Activated T-cell treated with anti-CD3 and anti-CD28 coated beads for 48 hours (primary cell): ENCODE data around the gene MAFG.

Source experiments
- DNase-seq: peaks from one replicate; pipeline ENCODE4 v3.0.0-alpha.2; 2020; ENCODE audit warnings: low read depth

The MAFG gene

GRCh38 chr17:81898029-81898866 lies 29.3 kb downstream of the MAFG start:
- DNase-seq: no peak

DNA sequence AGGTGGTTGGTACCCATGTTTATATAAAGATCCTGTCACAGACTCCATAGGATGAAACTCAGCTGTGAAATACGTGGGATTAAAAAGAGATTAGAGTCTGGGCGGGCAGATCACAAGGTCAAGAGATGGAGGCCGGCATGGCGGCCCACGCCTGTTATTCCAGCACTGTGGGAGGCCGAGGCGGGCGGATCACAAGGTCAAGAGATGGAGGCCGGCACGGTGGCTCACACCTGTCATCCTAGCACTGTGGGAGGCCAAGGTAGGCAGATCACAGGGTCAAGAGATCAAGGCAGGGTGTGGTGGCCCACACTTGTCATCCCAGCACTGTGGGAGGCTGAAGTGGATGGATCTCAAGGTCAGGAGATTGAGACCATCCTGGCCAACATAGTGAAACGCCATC lies 32.1 kb downstream of the MAFG start:
- no peak for DNase-seq

DNA sequence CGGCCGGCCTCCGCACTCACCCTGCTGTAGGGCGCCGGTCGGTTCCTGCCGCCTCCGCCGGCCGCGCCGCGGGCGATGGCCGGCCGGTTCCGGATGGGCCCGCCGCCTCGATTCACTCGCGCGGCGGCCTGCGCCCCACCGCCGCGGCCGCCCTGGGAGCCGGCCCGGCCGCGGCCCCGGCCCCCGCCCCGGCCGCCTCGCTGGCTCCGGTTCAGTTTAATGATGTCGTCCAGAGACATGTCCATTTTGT lies 36.3 kb downstream of the MAFG start:
- no peak for DNase-seq

GRCh38 chr17:81890447-81891302 lies 36.9 kb downstream of the MAFG start:
- DNase-seq: peak; percentile 15

GRCh38 chr17:81889602-81890001 lies 37.9 kb downstream of the MAFG start:
- no peak for DNase-seq

DNA sequence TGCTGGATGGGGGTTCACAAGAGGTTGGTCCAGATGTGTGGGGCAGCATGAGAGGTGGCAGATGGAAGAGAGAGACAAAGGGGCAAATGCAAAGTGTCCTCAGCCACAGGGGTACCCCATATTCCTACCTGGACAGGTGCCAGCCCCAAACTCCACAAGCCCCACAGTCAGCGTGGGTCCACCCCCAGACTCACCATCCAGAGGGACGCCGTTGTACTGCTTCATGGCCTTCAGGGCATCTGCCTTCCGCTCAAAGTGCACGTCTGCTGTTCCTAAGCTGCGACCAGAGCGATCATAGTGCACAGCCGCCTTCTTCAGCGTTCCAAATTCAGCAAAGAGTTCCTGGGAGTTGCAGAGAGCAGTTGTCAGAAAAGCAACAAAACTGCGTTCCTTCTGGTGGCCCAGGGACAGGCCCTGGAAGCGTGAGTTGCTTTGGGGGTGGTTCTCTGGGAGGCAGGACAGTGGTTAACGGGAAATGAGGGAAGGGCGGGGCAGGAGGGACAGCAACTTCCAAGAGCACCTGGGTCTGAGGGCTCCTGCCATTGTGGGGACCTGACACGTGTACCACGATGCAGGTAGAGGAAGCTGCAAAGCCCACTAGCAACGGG lies 38.4 kb downstream of the MAFG start:
- no peak for DNase-seq

DNA sequence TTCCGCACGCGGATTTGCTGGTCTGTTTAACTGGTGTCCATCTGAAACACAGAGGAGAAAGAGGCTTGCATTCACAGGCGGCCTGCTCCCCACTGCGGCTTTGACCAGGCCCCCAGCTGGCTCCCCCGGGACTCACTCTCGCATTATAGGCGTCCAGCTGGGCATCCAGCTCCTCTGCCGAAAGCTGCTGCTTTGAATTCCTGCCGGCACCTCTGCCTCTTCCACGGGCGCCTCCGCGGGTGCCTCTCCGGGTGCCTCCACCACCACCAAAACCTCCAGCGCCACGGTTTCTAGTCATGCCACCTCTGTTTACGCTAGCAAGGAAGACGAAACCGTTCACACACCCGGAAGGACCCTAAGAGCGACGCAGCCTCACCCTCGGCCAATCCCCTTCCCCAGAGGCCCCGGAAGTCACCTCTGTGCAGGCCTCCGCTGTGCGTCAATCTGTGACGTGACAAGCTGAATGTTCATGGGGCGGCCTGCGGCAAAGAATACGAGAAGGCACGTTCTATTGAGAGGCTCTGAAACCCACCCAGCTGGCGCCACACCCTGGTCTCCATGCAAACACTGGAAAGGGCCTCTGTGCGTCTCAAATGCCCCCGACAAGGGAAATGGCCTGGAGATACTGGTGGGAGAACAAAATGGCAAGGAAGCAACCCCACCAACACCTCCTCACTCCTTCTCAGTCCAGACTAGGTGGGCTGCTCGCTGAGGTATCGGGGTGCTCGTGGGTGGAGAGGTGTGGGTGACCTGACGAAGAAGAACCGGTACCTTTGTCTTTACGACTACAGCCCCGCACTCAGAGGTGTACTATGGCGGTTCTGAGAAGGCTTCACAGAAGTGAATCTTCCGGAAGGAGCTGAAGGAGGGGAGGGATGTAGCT lies 39.2 kb downstream of the MAFG start:
- DNase-seq: no peak

DNA sequence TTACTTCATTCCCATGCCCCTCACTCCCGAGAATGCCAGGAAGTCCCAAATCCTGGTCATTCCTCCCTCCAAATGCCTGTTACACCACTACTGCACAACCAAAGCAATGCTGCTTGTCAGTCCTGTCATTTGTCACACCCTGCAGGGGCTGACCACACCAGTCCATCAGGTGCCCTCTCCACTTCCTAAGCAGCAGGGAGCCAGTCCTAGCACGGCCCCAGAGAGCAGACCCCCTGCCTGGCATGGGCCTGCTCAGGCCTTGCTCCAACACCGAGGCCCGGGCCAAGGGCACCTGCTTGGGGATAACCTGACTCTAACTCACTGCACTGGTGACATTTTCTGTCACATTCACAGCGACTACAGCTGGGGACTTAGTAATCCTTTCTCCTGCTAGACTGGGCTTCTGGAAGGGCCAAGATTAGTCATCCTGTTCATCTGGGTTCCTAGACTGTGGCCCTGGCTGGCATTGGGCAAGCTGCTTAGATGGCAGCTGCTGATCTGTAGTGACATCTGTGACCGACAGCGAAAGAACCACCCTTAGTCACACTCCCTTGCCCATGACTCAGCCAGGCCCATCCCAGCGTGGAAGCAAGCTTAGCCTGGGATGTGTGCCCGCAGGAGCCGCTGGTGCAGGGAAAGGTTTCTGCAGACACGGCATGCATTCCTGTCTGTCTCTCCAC lies 41.5 kb downstream of the MAFG start:
- DNase-seq: no peak

GRCh38 chr17:81885454-81885853 lies 42.1 kb downstream of the MAFG start:
- DNase-seq: no peak

GRCh38 chr17:81884968-81885367 lies 42.6 kb downstream of the MAFG start:
- DNase-seq: no peak

GRCh38 chr17:81884520-81884919 lies 43.0 kb downstream of the MAFG start:
- no peak for DNase-seq

DNA sequence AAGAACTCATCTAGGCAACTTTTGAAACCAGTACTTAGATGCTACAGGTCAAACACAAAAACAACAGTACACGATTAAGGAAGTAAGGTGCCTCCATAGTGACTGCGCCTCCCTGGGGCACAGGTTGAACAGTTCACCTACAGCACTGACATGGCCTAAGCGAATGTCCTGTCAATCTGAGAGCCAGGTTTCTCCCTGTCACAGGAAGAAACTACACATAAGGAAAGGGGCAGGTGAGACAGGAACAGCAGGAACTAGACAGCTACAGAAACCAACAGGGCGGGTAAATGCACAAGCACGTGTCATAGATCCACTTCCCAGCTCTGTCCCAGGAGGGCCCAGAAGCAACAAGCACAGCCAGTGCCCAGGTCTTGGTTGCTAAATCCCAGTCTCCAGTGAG lies 48.4 kb downstream of the MAFG start:
- DNase-seq: no peak

DNA sequence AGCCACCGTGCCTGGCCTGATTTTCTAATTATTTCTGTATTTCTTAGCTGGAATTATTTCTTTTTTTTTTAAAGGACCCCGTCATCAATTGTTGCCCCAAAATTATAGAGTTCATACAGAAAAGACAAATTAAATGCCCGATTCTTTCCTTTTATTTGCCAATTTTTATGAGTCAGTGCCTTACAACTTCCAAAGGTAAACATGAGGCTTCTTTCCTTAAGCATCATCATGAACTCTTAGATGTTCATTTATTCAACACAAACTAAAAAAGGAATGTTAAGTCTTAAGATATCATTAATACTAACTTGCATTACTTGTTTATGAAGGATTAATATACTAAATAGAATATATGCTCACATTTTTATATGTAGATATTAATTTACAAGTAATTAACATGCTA lies 49.2 kb downstream of the MAFG start:
- DNase-seq: no peak

DNA sequence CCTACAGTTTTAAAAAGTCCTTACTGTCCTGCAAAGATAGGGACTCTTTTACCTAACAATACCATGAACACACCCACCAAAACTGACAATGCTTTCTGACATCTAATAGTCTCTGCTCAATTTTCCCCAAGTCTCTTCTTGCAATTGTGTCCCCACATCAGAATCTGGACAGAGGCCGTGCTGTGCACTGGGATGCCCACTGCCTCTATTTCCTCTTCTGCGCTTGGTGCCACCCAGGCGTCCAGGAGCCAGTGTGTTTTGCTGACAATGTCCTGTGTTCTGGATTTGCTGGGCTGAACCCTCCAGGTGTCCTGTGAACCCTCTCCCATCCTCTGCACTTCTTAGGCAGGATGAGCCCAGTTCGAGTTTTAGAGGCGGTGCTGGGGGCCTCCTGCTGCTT lies 50.0 kb downstream of the MAFG start:
- no peak for DNase-seq

DNA sequence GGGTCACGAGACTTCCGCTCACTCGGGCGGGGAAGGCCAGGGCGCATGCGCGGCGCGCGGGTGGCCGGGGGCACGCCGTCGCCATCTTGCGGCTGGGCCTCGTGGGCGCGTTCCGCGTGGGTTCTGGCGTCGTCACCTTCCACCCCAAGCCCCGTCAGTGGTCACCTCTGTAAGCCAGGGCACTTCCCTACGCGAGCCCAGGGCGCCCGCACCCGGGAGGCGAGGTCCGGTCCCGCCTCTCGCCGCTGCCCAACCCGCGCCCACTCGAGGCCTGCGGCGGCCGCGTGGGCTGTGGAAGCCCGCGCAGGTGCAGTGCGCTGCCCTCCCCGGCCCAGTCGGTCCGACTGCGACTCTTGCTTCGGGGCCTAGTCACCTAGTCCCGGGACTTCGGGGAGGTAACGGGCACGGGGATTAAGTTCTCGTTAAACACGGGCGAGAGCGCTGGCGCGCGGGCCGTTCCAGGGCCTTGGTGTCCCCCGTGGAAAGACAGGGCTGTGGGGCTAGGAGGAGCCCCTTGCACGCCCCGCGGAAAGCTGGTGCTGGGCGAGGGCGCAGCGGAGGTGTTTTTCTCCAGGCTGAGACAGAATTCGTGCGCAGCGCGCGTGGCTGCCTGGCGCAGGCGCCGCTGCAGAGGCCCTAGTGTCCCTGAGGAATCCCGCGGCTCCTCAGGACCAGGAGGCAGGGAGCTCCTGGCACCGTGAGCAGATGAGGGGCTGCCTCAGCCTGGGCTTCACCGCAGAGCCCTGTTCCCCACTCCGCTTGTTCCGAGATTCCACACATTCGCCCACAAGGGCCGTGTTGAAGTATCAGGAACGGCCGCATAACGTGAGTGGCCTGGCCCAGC lies 55.9 kb downstream of the MAFG start:
- peak; percentile 94 for DNase-seq

- no peak for DNase-seq
Observed at GRCh38 chr17:81870981-81871386, 56.6 kb downstream of the MAFG start, which contains the start of gene ARHGDIA. Gene ARHGDIA (minus strand): TSS chr17:81871337. CDS start chr17:81869930, 1,407 bp downstream.

- DNase-seq: peak; percentile 44
Observed at GRCh38 chr17:81870131-81870980, 57.2 kb downstream of the MAFG start.

DNA sequence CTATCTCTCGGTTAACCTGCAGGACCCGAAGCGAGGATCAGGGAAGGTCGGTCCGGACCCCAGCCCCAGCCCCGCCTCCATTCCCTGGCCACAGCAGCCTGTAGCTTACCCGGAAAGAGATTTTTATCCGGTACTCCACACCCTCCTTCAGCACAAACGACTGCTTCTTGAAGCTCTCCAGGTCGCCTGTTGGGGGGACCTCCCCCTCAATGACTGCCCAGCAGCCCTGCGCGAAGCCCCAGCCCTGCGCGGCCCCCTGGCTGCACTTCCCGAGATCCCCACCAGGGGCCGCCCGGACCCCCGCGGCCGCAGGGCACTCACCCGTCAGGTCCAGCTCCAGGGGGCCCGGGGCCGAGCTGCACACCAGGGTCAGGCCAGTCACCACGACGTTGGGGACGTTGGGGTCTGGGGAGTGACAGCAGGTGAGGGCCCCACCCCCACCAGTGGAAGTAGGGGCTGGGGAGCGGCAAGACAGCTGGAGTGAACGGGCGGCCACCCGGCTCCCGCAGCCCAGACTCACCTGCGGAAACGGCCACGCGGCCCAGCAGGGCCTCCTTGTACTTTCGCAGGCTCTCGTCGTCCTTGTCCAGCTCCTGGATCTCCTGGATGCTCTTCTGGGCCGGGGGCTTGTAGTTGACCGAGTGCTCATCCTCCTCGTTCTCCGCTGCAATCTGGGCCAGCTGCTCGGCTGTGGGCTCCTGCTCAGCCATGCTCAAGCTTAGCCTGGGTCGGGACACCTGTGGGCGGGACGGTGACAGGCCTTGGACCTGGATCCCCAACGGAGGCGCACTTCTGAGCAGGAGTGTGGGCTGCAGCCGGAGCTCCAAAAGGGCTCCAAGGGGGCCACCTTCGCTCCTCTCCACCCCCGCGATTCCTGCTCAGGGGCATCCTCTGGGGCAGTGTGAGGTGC lies 58.1 kb downstream of the MAFG start:
- DNase-seq: peak; percentile 51
